Upper lobe of right lung (tissue), 1 donor: ENCODE measurements around the gene APEX2. TPM values are rescaled to one million over a fixed set of nuclear protein-coding genes. Genes with fewer than 3 reads are reported as not detected.
"Not testable (repeated sequence)": the region's sequence is repeated elsewhere in the genome, so short reads cannot be mapped to it uniquely, and the experiment has no call there.

Source experiments
- ATAC-seq: fragments of 200-7000 bp; cut with Tn5 transposase; one replicate; pipeline ENCODE4 v1.9.1; 2020; ENCODE audit warnings: mild to moderate bottlenecking, moderate library complexity
- DNase-seq: peaks from one replicate; pipeline ENCODE4 v3.0.0-alpha.2; 2020
- H3K27ac ChIP-seq: fragments of 200-600 bp; one replicate; pipeline ENCODE4 v1.8.0; 2022
- H3K27me3 ChIP-seq: fragments of 200-600 bp; one replicate; pipeline ENCODE4 v1.8.0; 2022; ENCODE audit warnings: mild to moderate bottlenecking
- H3K36me3 ChIP-seq: fragments of 200-600 bp; one replicate; pipeline ENCODE4 v1.8.0; 2022
- H3K4me1 ChIP-seq: fragments of 200-600 bp; one replicate; pipeline ENCODE4 v1.8.0; 2022
- H3K4me3 ChIP-seq: fragments of 200-600 bp; one replicate; pipeline ENCODE4 v1.8.0; 2022; ENCODE audit warnings: mild to moderate bottlenecking
- H3K9me3 ChIP-seq: fragments of 200-600 bp; one replicate; pipeline ENCODE4 v1.8.0; 2022
- intact Hi-C: fragments of 100-400 bp; cut with DNase I; formaldehyde crosslinking; loops from one replicate; pipeline ENCODE4 v1.11.0; 2022
- total RNA-seq: library from RNA; stranded (reverse); fragmentation: NEBNext Ultra II Directional; extraction: Animal tissue kit (Norgen Biotek cat#: 25700); gene quantifications from one replicate; pipeline ENCODE4 v1.2.1, GENCODE V29; 2021
- TF ChIP-seq, protein P1 (sequence below): fragments of 200-600 bp; IDR thresholded peaks from one replicate; pipeline ENCODE4 v1.8.0; 2022; ENCODE audit warnings: antibody characterized with exemption
- donor health status: DM: no; HTN: yes; CAD: no; lungs with severe emphysema.

The APEX2 gene
- total RNA-seq, 1 donor from 2014 or later, result 10.5 TPM

DNA sequence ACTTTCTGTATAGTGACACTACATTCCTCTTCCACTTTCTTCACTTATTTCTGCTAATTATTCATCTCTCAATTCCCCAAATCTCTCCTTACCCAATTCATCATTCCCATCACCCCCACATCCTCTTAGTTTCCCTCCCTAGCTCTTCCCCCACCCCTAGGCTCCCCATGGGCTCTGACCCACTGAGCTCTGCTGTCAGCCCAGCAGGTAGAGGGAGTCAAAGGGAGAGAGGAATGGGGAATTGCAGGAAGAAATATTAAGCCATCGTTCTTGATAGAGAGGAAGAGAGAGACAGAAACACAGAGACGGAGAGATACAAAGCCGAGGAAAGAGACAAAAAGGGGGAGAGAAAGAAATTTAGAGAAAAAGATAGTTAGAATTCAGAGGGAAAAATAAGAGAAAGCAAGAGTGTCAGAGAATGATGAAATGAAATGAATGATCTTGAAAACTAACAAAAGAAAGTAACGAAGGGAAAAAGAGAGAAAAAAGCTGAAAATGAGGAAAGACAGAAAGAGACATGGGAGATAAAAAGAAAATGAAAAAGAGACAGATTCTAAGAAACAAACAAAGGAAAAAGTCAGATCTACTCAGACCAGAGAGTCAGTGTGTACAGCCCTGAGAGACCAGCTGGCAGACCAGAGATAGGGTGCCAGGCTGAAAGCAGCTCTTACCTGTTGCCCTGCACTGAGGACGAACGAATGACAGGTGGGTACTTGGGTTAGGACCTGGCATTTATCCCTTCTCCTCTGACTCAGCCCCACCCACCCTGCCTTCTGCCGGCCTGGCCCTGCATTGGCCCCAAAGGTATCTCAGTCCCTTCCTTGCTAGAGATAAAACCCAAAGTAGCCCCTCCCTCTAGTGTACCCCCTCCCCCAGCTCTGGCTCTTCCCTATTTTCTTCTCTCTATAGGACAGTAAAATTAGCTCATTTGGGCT is 30.4 kb downstream of the APEX2 start, which contains the start of gene ALAS2:
Gene ALAS2, minus strand, starts transcription at position 707 of the 935 bp plus-strand sequence. CDS start 4,977 bp downstream, outside the sequence.
- TF ChIP-seq, protein P1, sequence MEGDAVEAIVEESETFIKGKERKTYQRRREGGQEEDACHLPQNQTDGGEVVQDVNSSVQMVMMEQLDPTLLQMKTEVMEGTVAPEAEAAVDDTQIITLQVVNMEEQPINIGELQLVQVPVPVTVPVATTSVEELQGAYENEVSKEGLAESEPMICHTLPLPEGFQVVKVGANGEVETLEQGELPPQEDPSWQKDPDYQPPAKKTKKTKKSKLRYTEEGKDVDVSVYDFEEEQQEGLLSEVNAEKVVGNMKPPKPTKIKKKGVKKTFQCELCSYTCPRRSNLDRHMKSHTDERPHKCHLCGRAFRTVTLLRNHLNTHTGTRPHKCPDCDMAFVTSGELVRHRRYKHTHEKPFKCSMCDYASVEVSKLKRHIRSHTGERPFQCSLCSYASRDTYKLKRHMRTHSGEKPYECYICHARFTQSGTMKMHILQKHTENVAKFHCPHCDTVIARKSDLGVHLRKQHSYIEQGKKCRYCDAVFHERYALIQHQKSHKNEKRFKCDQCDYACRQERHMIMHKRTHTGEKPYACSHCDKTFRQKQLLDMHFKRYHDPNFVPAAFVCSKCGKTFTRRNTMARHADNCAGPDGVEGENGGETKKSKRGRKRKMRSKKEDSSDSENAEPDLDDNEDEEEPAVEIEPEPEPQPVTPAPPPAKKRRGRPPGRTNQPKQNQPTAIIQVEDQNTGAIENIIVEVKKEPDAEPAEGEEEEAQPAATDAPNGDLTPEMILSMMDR, result no peak
- Histone ChIP-seq H3K9me3 (no peaks in the 10 kb centered on the region), H3K36me3 (no peaks in the 10 kb centered on the region), H3K4me1 (no peaks in the 10 kb centered on the region), H3K27ac (no peak within 1 kb of the TSS), H3K4me3 (no peak within 1 kb of the TSS), H3K27me3 (no peaks in the 10 kb centered on the region)
- intact Hi-C loops, result no loop called here
- ATAC-seq, result no peak
- no peak for DNase-seq

DNA sequence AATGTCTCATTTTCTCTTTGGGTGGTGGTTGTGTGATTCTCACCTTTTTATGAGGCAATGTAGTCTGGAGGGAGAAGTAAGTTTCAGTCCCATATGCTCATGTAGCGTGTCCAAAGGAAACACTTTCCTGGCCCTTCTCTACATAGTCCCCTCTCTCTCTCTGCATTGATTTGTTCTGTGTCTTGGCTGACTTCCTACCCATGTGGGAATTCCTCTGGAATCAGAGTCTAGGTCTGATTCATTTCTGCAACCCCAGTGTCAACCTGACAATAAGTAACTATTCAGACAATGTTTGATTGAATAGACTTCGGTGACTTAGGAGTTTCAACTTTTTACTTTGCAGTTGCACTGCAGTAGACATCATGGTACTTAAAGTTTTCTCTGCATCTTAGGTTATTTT is 33.3 kb downstream of the APEX2 start:
- Histone ChIP-seq H3K27me3 (no peaks in the 10 kb centered on the region), H3K27ac (no peak overlapping the region), H3K4me1 (no peaks in the 10 kb centered on the region), H3K9me3 (no peaks in the 10 kb centered on the region), H3K36me3 (no peaks in the 10 kb centered on the region), H3K4me3 (no peak overlapping the region)
- no peak for ATAC-seq
- TF ChIP-seq, protein P1, result no peak
- DNase-seq, result no peak
- intact Hi-C loops, result no loop called here

DNA sequence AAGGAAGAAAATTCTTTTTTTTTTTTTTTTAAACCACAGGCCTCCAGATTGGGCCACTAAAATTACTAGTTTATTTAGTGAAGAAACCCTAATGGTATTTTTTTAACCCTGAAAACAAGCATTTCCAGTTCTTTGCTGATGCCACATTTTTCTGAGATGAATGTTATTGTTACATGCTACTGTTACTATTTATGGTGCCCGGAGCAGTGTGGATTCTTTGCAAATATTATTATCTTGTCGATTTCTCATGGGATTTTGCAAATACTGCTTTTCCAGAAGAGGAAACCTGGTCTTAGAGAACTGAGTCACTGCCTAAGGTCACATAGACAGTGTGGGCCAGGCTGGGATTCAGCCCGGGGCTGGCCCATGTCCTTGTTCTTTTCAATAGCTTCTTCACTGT is 39.3 kb downstream of the APEX2 start:
- DNase-seq (no peak), ATAC-seq (no peak)
- TF ChIP-seq, protein P1, result no peak
- no peaks in the 10 kb centered on the region for H3K27me3 ChIP-seq
- H3K27ac ChIP-seq, result no peak overlapping the region
- no peaks in the 10 kb centered on the region for H3K9me3 ChIP-seq
- H3K4me1 ChIP-seq, result no peaks in the 10 kb centered on the region
- no peak overlapping the region for H3K4me3 ChIP-seq
- intact Hi-C loops, result no loop called here
- no peaks in the 10 kb centered on the region for H3K36me3 ChIP-seq

DNA sequence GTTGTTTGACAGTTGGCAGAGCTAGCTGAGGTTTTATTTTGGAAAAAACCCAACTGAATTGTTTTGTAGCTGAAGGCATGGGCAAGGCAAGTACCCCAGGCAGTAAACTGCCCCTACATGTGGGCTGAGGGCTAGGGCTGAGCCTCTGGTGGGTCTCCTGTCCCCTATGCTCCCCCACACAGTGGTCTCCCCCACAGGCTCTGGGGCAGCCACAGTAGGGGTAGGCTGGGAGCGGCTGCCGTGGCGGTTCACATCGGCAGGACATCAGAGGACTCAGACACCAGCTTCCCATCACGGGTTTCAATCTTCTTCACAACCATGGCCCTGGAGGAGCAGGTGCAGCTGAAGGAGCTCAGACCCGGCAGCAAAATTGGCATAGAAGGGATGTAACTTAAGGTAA is 41.4 kb downstream of the APEX2 start:
- Histone ChIP-seq H3K36me3 (no peaks in the 10 kb centered on the region), H3K27ac (no peak overlapping the region), H3K4me1 (no peaks in the 10 kb centered on the region), H3K9me3 (no peaks in the 10 kb centered on the region), H3K4me3 (no peak overlapping the region), H3K27me3 (no peaks in the 10 kb centered on the region)
- ATAC-seq (no peak), DNase-seq (no peak)
- intact Hi-C loops, result no loop called here
- TF ChIP-seq, protein P1, result no peak

DNA sequence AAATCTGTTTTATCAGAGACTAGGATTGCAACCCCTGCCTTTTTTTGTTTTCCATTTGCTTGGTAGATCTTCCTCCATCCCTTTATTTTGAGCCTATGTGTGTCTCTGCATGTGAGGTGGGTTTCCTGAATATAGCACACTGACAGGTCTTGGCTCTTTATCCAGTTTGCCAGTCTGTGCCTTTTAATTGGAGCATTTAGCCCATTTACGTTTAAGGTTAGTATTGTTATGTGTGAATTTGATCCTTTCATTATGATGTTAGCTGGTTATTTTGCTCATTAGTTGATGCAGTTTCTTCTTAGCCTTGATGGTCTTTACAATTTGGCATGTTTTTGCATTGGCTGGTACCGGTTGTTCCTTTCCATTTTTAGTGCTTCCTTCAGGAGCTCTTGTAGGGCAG is 50.4 kb downstream of the APEX2 start:
- H3K4me3 ChIP-seq, H3K4me1 ChIP-seq, ATAC-seq, H3K36me3 ChIP-seq, intact Hi-C loops, H3K27me3 ChIP-seq, H3K9me3 ChIP-seq, H3K27ac ChIP-seq, DNase-seq: not testable (repeated sequence)

DNA sequence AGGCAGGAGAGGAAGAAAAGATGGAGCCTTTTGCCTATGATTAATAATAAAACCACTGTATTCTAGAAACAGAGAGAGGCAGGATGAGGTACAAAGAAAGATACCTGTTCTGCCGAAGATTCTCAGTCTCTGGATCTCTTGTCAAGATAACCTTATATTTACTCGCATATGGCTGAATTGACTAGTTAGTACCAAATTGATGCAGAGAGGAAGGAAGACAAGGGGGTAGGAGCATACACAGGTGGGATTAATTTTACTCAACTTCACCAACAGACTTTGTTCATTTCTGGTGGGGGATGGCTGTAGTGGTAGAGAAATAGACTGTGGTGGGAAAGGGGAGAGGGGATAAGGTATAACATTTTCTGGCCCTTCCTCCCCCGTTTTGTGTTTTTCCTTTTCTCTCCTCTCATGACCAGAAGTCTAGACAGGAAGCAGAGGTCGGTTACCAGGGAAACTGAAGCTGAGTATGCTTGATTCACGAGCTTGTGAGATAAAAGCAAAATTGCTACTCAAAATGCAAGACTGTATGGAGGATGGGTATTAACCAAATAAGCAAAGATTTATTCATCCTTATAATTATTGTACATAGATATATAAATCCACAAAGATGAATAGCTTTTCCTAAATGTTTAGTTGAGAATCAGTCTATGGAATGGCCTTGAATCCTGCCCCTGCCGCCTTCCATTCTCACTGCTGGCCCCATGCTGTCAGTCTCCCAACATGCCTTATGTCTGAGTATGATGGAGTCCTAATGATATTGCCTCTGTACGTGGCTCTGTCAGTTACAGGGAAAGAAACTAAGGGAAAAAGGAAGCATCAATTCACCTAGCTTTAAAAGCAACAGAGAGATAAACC is 56.9 kb downstream of the APEX2 start:
- TF ChIP-seq, protein P1, result no peak
- Histone ChIP-seq H3K27me3 (no peaks in the 10 kb centered on the region), H3K27ac (no peak overlapping the region), H3K36me3 (no peaks in the 10 kb centered on the region), H3K9me3 (no peaks in the 10 kb centered on the region), H3K4me1 (no peaks in the 10 kb centered on the region), H3K4me3 (peak overlapping the region; percentile 10)
- intact Hi-C loops, result no loop called here
- no peak for ATAC-seq
- no peak for DNase-seq
